NCI-H2227 (cell line): ENCODE measurements around the gene LATS2.

Experiments
- DNase-seq: peaks from one replicate; lab custom pipeline; 2025; ENCODE audit not compliant: unreplicated experiment; lab: John Stamatoyannopoulos, UW

Gene LATS2

DNA sequence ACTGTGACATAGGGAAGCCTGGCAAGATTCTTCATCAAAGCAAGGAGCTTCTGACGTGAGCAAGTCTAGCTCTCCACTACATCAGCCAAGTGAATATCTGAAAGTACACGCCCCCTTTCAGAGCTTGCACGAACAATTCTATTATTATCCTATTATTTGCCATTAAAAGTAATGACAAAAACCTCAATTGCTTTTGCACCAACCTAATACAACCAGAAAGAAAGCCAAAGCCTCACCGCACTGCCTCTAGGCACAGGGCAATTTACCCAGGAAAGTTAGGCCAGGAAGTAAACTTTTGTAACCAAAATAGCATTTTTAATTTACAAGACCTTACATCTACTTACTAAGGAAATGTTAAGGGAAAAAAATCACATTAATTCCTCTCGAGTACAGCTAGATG is 41.2 kb downstream of the LATS2 start:
- DNase-seq = no peak

DNA sequence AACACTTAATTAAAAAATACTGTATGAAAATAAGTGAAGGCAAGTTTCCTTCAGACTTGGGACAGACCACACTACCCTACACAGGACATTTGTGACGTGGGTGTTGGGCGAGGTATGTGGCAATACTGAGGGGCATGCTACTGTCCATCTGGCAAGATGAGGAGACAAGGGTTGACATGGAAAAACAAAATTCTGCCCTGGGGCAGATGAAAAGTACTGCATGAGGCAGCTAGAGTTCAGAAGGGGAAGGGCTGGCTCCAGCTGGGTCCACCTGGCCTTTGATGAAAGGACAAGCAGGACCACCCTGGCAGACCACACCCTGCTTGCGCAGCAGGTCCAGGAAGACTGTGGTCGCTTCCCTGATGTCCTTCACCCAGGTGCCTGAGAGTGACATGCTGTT is 43.2 kb downstream of the LATS2 start:
- DNase-seq = no peak

DNA sequence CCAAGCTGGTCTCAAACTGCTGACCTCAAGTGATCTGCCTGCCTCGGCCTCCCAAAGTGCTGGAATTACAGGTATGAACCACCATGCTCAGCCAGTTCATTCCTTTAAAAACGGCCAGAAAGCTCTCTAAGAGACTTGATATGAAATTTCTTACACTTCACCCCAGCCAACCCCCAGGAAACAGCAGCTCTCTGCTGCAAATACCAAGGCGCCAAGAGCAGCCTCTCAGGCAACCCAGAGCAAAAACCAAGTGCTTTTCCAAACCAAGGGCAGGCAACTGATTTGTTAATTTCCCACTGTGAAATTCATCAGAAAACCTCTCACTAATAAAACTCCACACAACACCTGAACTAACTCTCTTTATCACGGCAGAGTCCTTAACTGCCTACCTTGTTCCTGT is 44.9 kb downstream of the LATS2 start:
- no peak for DNase-seq

DNA sequence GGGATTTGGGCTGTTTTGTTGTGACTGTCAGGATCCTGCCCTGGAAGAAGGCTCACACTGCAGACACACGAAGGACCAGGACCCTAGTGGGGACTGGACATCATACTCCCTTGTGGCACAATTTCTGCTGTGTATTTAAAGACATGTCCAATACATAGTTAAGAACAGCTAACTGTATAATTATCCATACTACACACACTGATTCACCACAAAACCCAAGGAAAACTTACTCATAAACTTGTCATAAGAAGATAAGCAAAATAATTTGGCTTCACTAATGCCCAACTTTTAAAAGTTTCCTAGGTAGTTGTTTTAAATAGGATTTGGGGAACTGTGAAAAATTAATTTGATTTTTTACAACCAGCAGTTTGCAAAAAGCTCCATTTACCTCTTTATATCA is 46.1 kb downstream of the LATS2 start:
- no peak for DNase-seq

DNA sequence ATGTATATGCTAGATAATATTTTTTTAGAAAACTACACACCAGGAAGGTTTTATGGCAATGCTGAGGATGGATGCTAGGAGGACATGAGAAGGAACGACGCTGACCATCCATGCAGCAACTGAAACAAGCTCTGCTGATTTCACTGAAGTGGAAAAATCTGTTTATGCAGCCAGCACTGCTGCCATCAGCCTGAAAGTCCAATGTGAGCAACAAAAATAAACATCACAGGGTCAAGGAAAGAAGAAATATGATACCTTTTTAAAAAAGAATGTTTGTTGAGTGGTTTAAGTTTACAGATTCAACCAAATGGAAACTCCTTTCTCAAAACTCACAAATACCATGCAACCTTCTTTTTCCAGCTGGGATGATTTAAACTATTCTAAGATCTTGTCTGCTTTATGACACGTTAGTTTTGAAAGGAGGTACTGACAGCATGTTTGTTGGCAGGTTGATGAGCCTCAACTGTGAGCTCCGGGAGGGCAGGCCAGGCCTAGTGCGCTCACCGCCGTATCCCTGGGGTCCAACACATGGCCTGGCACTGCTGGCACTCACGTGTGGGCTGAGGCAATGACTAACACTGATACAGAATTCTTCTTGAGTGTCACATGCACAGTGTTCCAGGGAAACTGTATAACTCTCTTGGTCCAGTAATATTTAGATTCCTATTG is 46.8 kb downstream of the LATS2 start:
- no peak for DNase-seq

DNA sequence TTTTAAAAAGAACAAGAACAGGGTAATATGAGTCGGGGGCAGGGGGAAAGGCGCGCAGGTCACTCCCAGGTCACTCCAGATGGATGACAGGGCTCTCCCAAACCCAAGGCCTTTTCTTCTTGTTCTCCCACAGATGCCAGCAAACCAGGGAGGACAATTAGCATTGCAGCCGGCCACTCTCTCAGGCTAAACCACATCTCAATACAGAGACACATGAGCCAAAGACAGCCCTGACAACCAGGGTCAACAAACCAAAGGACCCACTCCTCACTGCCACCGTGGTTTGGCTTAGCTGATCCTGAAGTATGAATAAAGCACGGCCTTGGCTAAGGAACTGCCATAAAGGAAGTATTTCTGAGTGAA is 47.3 kb downstream of the LATS2 start:
- no peak for DNase-seq

DNA sequence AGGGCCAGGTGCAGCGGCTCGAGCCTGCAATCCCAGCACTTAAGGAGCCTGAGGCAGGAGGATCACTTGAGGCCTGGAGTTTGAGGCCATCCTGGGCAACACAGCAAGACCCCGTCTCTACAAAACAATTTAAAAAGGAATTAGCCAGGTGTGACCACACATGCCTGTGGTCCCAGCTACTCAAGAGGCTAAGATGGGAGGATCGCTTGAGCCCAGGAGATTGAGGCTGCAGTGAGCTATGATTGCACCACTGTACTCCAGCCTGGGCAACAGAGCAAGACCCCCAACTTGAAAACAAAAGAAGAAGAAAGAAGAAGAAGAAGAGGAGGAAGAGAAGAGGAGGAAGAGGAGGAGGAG is 47.7 kb downstream of the LATS2 start:
- no peak for DNase-seq

DNA sequence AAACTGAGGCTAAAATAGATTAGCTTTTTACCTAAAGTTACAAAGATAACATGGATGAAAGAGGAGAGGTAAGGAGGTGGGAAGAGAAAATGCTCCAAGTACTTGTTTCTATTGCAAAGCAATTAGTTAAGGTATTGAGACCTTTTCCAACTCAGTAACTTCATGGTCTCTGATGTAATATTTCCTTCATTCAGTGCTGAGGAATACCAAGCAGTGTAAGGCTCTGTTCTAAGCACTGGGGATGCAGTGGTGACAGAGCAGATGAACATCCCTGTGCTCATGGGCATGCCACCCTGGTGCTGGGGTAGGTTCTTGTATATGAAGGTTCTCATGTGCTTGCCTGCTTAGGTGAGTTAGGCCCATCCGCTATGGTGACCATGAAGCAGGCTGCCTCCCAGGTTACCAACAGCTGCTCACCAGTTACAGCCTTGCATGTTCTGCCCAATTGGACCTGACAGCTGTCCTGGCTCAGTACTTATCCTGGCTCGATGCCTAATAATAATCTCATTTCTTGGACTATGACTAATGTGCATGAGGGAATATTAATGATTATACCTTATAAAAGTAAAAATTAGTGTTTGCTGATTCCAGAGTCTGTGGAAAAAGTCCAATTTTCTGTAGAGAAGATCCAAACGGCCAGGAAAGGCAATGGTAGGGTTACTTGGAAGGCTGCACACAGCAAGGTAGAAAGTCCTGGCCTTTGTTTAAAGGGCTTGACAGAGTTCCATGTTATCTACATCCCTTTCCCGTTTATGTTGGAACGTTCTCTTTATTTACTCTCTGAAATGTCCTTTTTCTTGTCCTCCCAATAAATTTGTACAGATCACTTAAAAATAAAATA is 48.3 kb downstream of the LATS2 start:
- no peak for DNase-seq

DNA sequence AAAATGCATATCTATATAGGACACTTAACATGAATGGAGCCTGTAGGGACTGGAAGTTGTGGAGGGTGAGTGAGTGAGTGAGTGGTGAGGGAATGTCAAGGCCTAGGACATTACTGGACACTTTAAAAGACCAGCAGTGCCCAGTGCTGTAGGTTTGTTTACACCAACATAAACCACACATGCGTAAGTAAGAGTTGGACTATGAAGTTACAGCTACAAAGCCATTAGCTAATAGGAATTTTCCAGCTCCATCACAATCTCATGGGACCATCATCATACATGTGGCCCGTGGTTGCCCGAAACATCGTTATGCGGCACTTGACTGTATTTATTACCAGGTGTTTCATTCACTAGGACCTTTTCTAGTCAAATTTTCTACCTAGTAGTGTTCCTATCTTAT is 49.2 kb downstream of the LATS2 start:
- DNase-seq = no peak

DNA sequence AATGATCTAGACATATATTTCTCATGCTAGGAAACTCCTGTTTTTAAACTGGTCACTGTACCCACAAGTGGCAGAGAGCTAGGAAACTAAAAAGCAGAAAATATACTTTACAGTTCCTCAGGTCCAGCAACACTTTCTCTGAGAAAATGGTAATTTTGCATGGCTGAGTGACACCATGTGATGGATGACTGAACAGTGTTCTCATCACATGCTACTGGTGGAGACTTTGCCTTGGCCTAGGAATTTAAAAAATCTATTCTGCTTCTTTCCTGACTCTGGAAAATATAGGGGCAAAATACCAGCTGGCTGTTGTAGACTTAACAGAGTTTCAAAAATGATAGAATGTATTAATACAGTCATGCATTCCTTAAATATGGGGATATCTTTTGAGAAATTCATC is 50.0 kb downstream of the LATS2 start:
- no peak for DNase-seq

DNA sequence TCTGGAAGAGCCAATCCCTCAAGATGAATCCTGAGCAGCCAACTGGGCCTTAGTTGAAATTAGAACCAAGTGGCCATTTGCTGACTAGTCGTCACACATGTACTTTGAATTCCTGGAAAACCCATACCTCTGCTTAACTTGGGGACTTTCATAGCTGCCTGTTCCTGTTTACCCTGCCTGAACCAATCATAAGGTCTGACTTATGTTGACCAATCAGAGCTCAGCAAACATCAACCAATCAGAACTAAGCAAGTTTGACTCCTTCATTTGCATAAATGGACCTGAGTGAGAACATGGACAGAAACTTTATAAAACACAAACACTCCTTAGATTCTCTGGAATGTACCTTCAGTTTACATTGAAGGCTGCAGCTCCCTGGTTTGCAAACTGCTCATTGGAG is 50.8 kb downstream of the LATS2 start:
- DNase-seq = no peak

DNA sequence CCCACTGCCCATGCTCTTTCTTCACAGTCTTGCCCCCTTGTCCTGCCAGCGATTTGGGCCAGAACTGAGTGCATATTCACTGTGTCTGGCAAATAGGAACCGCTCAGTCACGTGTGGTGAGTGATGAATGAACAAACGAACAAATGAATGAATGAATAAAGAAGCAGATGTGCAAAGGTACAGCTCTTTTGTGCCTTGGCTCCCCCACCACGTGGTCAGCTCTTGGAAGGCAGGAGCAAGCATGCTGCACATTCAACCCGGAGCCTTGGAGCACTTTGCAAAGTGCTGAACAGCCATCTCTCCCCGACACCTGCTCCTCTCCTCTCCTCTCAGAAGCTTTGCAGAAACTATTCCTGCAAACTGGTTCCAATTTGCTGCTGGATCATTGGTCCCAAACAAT is 52.4 kb downstream of the LATS2 start:
- no peak for DNase-seq

DNA sequence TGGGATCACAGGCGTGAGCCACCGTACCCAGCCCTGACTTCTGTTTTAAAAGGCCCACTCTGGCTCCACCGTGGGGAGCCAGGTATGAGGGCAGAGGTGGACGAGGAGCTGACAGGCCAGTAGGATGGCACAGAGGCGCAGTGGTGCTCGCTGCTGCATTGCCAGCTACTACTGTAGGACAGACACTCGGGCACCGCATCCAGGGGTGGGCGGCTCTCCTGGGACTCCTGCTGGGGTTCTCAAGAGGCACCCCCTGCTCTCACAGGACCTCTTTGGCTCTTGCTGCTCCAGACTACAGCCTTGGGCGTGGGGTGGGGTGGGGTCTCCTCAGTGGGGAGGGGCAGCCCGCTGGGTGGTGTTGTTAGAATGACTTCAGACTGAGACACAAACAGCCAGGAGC is 53.4 kb downstream of the LATS2 start:
- no peak for DNase-seq

DNA sequence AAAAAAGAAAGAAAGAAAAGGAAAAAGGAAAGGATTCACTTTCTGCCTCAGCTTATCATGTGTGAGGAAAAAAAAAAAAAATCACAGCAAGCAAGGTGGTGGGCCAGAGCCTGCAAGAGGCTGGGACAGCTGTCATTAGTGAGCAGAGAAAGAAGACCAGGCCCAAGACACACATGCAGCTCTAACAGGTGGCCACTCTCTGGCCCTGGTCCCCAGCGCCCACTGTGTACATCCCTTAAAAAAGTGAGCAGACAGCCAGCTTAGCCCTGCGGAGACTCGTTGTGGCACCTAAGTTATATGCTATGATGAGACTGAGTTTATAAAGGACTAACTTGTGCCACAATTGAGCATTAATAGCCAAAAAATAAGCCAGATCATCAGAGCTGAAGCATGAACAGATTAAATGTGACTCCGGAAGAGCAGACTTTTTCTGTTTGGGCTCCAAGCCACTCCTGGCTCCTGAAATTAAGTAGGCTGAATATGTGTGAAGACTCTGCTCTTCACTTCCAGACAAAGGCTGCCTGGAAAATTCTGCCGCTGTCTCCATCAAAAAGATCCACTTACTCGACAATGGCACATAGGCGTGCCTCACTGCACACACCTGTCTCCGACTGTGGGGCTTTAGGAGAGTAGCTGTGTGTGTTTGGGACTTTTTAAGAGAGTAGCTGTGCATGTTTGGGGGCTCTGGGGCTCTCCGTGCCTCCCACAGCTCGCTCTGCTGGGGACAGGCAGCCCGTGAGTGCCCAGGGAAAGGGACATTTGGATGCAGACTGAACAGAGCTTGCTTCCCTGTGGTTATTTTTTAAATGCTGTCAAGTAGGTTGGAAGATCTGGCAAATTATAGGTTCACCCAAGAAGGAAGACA is 55.0 kb downstream of the LATS2 start:
- DNase-seq = peak; percentile 25

DNA sequence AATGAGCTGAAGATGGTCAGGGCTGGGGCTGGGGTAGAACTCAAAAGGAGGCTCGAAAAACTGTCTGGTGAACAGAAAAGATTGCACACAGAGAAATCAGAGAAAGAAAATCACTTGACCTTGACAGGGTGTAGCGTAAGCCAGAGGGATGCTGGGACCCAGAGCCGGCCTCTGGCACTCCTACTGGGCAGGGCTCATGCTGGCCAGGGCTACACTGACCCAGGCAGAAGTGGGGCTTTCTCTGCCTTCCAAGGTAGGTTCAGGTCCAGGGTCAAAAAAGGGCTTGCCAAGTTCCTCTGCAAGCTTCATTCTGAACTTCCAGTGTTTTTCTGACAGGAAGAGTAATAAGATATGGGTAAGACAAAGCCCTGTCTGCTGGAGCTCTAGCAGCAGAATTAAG is 56.2 kb downstream of the LATS2 start:
- DNase-seq = no peak

DNA sequence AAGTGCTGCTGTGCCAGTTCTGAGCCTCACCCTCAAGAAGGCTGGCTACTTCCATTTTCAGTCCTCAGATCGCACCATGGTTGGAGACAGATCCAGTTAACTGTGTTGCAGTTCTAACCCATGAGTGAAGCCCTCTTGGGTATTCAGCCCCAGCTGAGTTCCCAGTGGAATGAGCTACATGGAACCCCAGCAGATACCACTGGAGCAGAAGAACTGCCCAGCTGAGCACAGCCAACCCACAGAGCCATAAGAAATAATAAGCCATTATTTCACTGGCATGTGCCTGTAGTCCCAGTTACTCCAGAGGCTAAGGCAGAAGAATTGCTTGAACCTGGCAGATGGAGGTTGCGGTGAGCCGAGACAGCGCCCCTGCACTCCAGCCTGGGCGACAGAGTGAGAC is 59.9 kb downstream of the LATS2 start:
- no peak for DNase-seq

DNA sequence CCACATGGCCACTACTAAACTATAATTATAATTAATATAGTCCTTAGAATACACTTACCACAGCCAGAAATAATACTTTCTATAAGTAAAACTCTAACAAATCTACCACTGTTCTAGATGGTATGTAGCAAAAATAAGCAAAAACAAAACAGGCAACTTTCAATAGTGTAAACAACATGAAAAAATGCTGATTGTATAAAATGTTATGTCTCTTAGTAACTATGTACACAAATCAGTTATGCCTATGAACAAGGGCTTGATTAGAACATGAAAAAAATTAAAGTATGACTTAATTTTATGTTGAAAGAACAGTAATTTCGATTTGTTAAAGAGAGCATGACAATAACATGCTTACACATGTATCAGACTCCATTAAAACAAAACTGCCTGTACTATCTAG is 60.7 kb downstream of the LATS2 start:
- no peak for DNase-seq

DNA sequence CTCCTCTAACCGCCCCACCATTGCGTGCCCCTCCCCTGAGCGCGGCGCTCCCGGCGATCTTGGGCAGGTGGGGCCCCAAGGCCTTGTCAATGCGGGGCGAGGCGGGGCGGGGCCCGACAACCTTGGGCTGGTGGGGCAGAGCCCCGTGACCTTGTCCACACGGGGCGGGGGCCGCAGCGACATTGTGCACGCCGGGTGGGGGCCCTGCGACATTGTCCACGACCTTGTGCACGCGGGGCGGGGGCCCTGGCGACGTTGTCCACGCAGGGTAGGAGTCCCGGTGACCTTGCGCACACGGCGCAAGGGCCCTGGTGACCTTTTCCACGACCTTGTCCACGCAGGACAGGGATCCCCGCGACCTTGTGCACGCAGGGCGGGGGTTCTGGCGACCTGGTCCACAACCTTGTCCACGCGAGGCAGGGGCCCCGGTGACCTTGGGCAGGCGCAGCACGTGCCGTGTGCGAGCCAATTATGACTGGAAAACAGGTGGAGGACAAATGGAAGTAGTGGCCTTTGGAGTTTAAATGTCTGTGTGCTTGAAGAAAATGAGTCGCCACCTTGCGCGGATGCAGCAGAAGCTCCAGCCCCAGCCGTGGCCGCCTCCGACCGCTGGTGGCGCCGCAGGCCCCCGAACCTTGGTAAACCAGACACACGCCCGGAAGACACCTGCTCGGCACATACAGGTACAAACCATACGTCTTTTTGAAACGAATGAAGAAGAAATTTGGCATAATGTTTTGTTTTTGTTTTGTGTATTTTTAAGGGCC is 62.6 kb downstream of the LATS2 start:
- DNase-seq = no peak

DNA sequence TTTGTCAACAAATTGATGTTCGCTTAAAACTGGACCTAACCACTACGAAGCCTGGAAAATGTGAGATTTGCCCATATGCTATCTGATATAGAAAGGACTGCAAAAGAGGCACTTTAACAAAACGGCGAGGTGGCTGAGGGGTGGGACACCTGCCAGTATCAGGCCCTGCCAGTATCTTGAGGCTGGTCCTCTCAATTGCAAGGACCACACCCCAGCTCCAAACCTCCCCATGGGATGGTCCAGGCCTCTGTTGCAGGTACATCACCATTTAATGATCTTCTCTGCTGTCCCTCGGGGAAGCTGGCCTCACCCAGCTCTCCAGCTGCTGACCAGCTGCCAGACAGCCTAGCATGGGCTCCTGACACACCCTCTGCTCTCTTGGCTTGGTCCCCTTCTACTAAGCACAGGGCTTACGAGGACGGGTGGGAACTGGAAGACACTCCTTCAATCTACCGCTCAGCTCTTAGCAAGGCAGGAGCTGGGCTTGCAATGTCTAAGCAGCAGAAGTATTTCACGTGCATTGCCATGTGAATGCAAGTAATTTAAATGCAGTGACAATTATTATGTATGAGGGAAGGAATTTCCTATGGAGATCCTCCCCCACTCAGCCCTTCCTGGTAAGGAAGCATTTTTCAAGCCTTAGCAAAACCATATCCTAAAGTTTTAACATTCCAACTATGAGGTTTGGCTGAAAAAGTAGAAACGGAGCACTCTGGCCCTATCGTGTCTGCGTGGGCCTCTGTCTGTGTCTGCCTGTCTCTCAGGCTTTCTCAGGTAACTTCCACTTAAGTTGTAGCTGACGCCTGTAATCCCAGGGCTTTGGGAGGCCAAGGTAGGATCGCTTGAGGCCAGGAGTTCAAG is 63.9 kb downstream of the LATS2 start:
- DNase-seq = no peak

DNA sequence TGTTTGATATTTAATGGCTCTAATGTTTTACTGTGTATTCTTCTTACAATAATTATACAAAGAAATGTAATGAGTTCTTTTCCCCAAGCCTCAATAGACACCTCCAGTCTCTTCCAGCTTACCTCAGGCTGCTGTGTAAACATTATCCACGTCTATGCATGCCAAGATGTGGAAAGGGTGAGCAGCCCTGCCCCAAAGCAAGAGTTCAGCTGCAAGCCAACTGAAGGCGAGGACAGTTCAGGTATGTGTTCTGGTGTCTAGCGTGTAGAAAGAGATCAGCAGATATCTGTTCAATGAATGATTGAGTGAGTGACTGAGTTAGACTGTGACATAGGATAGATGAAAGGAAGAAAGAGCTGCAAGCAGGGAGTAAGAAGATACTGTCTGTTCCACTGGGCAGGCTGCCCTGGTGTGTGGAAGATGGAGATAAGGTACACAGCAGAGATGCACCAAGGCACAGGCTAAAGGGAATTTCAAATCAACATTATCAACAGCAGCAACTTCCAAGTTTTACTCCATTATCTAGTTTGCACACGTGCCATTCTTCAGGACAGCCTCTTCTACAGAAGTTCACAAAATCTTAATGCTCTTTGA is 66.0 kb downstream of the LATS2 start:
- DNase-seq = no peak
